HepG2 (cell line): Measurements from ENCODE around the gene CECR2. TPM values are rescaled to one million over a fixed set of nuclear protein-coding genes. Genes with fewer than 3 reads are reported as not detected.

Source experiments
- EHMT2 ChIP-seq: fragments of 200-600 bp; sonication (generic); IDR thresholded peaks from 2 replicates; pipeline ENCODE4 v1.7.0; 2017; ENCODE audit warnings: antibody characterized with exemption, low read depth, low read length, borderline replicate concordance
- ESRRA ChIP-seq: sonication (generic); formaldehyde crosslinking; IDR thresholded peaks from 2 replicates; pipeline ENCODE4 v1.5.1; 2020; ENCODE audit warnings: mild to moderate bottlenecking, low read depth, missing genetic modification reagents
- GFI1 ChIP-seq: sonication (generic); formaldehyde crosslinking; IDR thresholded peaks from 2 replicates; pipeline ENCODE4 v1.5.0; 2020; ENCODE audit warnings: missing genetic modification reagents, mild to moderate bottlenecking, borderline replicate concordance
- HMG20A ChIP-seq: IDR thresholded peaks from 2 replicates; pipeline ENCODE4 v1.6.1; 2016; ENCODE audit warnings: borderline replicate concordance
- HNF4A ChIP-seq: sonication (generic); formaldehyde crosslinking; IDR thresholded peaks from 2 replicates; pipeline ENCODE4 v1.4.0; 2020; ENCODE audit warnings: missing genetic modification reagents
- KDM6A ChIP-seq: IDR thresholded peaks from 2 replicates; pipeline ENCODE4 v1.6.1; 2016; ENCODE audit warnings: low read depth
- MAFG ChIP-seq: sonication (generic); formaldehyde crosslinking; IDR thresholded peaks from 2 replicates; pipeline ENCODE4 v1.5.1; 2020; ENCODE audit warnings: mild to moderate bottlenecking, missing genetic modification reagents
- MED1 ChIP-seq: sonication (generic); formaldehyde crosslinking; IDR thresholded peaks from 2 replicates; pipeline ENCODE4 v1.4.0; 2020; ENCODE audit warnings: missing genetic modification reagents
- MXD3 ChIP-seq: IDR thresholded peaks from 2 replicates; pipeline ENCODE4 v1.6.1; 2016; ENCODE audit warnings: mild to moderate bottlenecking, missing biosample characterization, missing genetic modification reagents
- RELA ChIP-seq: sonication (generic); formaldehyde crosslinking; IDR thresholded peaks from 2 replicates; pipeline ENCODE4 v1.4.0; 2020; ENCODE audit warnings: missing genetic modification reagents
- TAF1 ChIP-seq: sonication (generic); formaldehyde crosslinking; IDR thresholded peaks from 2 replicates; pipeline ENCODE4 v1.4.0; 2020; ENCODE audit warnings: missing genetic modification reagents
- TEAD3 ChIP-seq: optimal IDR thresholded peaks from 2 replicates; pipeline ENCODE3; 2016; ENCODE audit warnings: borderline replicate concordance
- YEATS2 ChIP-seq: sonication (generic); formaldehyde crosslinking; IDR thresholded peaks from 2 replicates; pipeline ENCODE4 v1.4.0; 2020; ENCODE audit warnings: missing genetic modification reagents, borderline replicate concordance
- ZNF331 ChIP-seq: sonication (generic); formaldehyde crosslinking; IDR thresholded peaks from 2 replicates; pipeline ENCODE4 v1.4.0; 2020; ENCODE audit warnings: missing genetic modification reagents
- ZNF382 ChIP-seq: sonication (generic); formaldehyde crosslinking; IDR thresholded peaks from 2 replicates; pipeline ENCODE4 v1.5.0; 2020; ENCODE audit warnings: missing genetic modification reagents, mild to moderate bottlenecking, borderline replicate concordance
- ZNF605 ChIP-seq: sonication (generic); formaldehyde crosslinking; IDR thresholded peaks from 2 replicates; pipeline ENCODE4 v1.8.0; 2022; ENCODE audit warnings: mild to moderate bottlenecking, missing genetic modification reagents
- ZNF629 ChIP-seq: sonication (generic); formaldehyde crosslinking; conservative IDR thresholded peaks from 2 replicates; pipeline ENCODE4 v1.5.0; 2020; ENCODE audit warnings: missing genetic modification reagents
- ZNF660 ChIP-seq: sonication (generic); formaldehyde crosslinking; IDR thresholded peaks from 2 replicates; pipeline ENCODE4 v1.5.1; 2020; ENCODE audit warnings: mild to moderate bottlenecking, low read depth, missing genetic modification reagents, borderline replicate concordance
- polyA plus RNA-seq, 8 experiments: library from polyadenylated mRNA; depleted of rRNA in 3 of 8; stranded (reverse) in 7 of 8; unstranded in 1 of 8; fragments of >200 nt; fragmentation: Illumina TruSeq in 4 of 8; extraction: Trizol in 4 of 8; gene quantifications; 2 replicates each; pipeline versions ENCODE4 v1.2.1 to v1.2.3, GENCODE V29; 2011 to 2016; ENCODE audit warnings: low read depth in 4 of 8, missing spikeins in 1 of 8, mixed read lengths in 1 of 8; ENCODE audit not compliant: insufficient read depth in 1 of 8
- total RNA-seq, 5 experiments: library from RNA; depleted of rRNA; stranded (reverse); fragments of >200 nt; fragmentation: Illumina TruSeq; extraction: Trizol; gene quantifications; 2 replicates each; pipeline ENCODE4 v1.2.3, GENCODE V29; 2016; ENCODE audit warnings: low read depth in 1 of 5
- TF ChIP-seq, protein P1 (sequence below): sonication (generic); formaldehyde crosslinking; IDR thresholded peaks from 2 replicates; pipeline ENCODE4 v1.4.0; 2020; ENCODE audit warnings: missing genetic modification reagents
- TF ChIP-seq, protein P2 (sequence below), 2 experiments: sonication (generic) in 1 of 2; formaldehyde crosslinking in 1 of 2; IDR thresholded peaks; 2 replicates each; pipeline versions ENCODE4 v1.4.0 to v1.6.1; 2018 to 2020; ENCODE audit warnings: missing genetic modification reagents in 2 of 2, borderline replicate concordance in 1 of 2, low read depth in 1 of 2, mild to moderate bottlenecking in 1 of 2, missing biosample characterization in 1 of 2
- TF ChIP-seq, protein P3 (sequence below): IDR thresholded peaks from 2 replicates; pipeline ENCODE4 v1.6.1; 2016; ENCODE audit warnings: missing genetic modification reagents, missing compliant biosample characterization

Gene CECR2
- total and polyA plus RNA-seq, 2 of the 13 experiments (the other 11 are each of a cell fraction or from before 2014, with no cell fraction given), result not detected

- TF ChIP-seq ZNF331 (CRISPR knock-in tag) (peak; percentile 26; the same call in 1 of the 2 replicates), YEATS2 (CRISPR knock-in tag) (peak; percentile 38; the same call in 1 of the 2 replicates), ESRRA (CRISPR knock-in tag) (no peak), MED1 (CRISPR knock-in tag) (peak; percentile 58), TAF1 (no peak), HMG20A (CRISPR knock-in tag) (peak; percentile 23; the same call in 1 of the 2 replicates), RELA (CRISPR knock-in tag) (no peak), HNF4A (peak; percentile 63), ZNF605 (CRISPR knock-in tag) (no peak), KDM6A (CRISPR knock-in tag) (no peak), ZNF382 (CRISPR knock-in tag) (no peak), TEAD3 (peak; percentile 58), MAFG (CRISPR knock-in tag) (no peak), GFI1 (CRISPR knock-in tag) (no peak), EHMT2 (0 out of 2 replicates have a peak, but pooled peaks have one; percentile 59), MXD3 (CRISPR knock-in tag) (no peak), ZNF660 (CRISPR knock-in tag) (no peak), ZNF629 (CRISPR knock-in tag) (no peak)
- TF ChIP-seq, protein P1, sequence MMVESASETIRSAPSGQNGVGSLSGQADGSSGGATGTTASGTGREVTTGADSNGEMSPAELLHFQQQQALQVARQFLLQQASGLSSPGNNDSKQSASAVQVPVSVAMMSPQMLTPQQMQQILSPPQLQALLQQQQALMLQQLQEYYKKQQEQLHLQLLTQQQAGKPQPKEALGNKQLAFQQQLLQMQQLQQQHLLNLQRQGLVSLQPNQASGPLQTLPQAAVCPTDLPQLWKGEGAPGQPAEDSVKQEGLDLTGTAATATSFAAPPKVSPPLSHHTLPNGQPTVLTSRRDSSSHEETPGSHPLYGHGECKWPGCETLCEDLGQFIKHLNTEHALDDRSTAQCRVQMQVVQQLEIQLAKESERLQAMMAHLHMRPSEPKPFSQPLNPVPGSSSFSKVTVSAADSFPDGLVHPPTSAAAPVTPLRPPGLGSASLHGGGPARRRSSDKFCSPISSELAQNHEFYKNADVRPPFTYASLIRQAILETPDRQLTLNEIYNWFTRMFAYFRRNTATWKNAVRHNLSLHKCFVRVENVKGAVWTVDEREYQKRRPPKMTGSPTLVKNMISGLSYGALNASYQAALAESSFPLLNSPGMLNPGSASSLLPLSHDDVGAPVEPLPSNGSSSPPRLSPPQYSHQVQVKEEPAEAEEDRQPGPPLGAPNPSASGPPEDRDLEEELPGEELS (CRISPR knock-in tag), result no peak
- TF ChIP-seq, protein P2, sequence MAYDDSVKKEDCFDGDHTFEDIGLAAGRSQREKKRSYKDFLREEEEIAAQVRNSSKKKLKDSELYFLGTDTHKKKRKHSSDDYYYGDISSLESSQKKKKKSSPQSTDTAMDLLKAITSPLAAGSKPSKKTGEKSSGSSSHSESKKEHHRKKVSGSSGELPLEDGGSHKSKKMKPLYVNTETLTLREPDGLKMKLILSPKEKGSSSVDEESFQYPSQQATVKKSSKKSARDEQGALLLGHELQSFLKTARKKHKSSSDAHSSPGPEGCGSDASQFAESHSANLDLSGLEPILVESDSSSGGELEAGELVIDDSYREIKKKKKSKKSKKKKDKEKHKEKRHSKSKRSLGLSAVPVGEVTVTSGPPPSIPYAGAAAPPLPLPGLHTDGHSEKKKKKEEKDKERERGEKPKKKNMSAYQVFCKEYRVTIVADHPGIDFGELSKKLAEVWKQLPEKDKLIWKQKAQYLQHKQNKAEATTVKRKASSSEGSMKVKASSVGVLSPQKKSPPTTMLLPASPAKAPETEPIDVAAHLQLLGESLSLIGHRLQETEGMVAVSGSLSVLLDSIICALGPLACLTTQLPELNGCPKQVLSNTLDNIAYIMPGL (CRISPR knock-in tag; IDR thresholded peaks at IDR 0.05; ENCODE audit: borderline replicate concordance in 1 of 2, low read depth in 1 of 2), result 0 out of 4 replicates have a peak, but pooled peaks of 1 of the 2 experiments have one; percentile 40
- TF ChIP-seq, protein P3, sequence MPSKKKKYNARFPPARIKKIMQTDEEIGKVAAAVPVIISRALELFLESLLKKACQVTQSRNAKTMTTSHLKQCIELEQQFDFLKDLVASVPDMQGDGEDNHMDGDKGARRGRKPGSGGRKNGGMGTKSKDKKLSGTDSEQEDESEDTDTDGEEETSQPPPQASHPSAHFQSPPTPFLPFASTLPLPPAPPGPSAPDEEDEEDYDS (CRISPR knock-in tag), result peak; percentile 26; the same call in 1 of the 2 replicates
Observed at GRCh38 chr22:17562906-17563870, 193.9 kb downstream of the CECR2 start, which contains the start of gene SLC25A18 (continued).
